Fibroblast of lung (primary cell): ENCODE results near the gene PLSCR4.

Experiments
- CTCF ChIP-seq, 2 donors: IDR thresholded peaks in 1 of 2; conservative IDR thresholded peaks in 1 of 2; 1 replicate in 1 of 2; 2 replicates in 1 of 2; pipeline ENCODE4 v1.5.1; 2011 to 2012; ENCODE audit warnings: low read length in 2 of 2, control low read depth in 1 of 2, inconsistent platforms in 1 of 2, low read depth in 1 of 2, mild to moderate bottlenecking in 1 of 2
- EZH2 ChIP-seq: IDR thresholded peaks from 2 replicates; pipeline ENCODE4 v1.5.1; 2012; ENCODE audit warnings: low read length, control low read depth, mild to moderate bottlenecking; ENCODE audit errors: missing control alignments

GRCh38 chr3:146277953-146278631, 27.2 kb upstream of the PLSCR4 start:
- TF ChIP-seq EZH2 = no peak
- no peak for TF ChIP-seq CTCF (conservative IDR thresholded peaks at IDR 0.05 in 1 of 2, IDR thresholded peaks at IDR 0.05 in 1 of 2; ENCODE audit: low read depth in 1 of 2, low read length in 2 of 2)
